ENCODE measurements around the gene OS9.

The OS9 gene

GRCh38 chr12:57715786-57716185, 21.9 kb downstream of the OS9 start:
- no peak for DNase-seq
- Histone ChIP-seq H3K4me3 (ENCODE audit: insufficient read depth in 1 of 2, low read depth in 1 of 2, low read length in 2 of 2) (no peak overlapping the region), H3K27ac (ENCODE audit: low read length, poor library complexity, severe bottlenecking) (no peak overlapping the region), H3K9me3 (ENCODE audit: control insufficient read depth, low read length) (peaks cover 9% of the 10 kb centered on the region), H3K79me1 (replicated peaks; ENCODE audit: low read length, poor library complexity, severe bottlenecking) (peaks cover 6% of the 10 kb centered on the region), H3K14ac (ENCODE audit: low read length in 2 of 2) (no peak overlapping the region), H2BK5ac (ENCODE audit: low read depth, low read length, poor library complexity, severe bottlenecking) (no peak overlapping the region), H3K4me1 (ENCODE audit: control insufficient read depth, insufficient read depth, low read depth, low read length) (no peaks in the 10 kb centered on the region), H3K23ac (ENCODE audit: low read length in 2 of 2) (no peak overlapping the region), H4K91ac (ENCODE audit: low read length) (no peak overlapping the region), H3K9ac (ENCODE audit: low read length) (no peak overlapping the region), H2AFZ (ENCODE audit: low read depth, low read length) (no peak overlapping the region), H4K8ac (ENCODE audit: low read length) (no peak overlapping the region), H2BK12ac (ENCODE audit: low read length in 2 of 2) (no peak overlapping the region), H3K36me3 (ENCODE audit: control insufficient read depth in 1 of 2, insufficient read depth in 2 of 2, low read depth in 1 of 2, low read length in 2 of 2) (peaks cover 54 to 70% of the 10 kb centered on the region in 2 experiments), H2BK15ac (ENCODE audit: low read depth, poor library complexity, severe bottlenecking) (no peak overlapping the region), H3K4ac (ENCODE audit: low read depth in 1 of 2, low read length in 2 of 2) (no peak overlapping the region), H3K27me3 (ENCODE audit: control insufficient read depth in 1 of 2, insufficient read depth in 1 of 2, low read length in 2 of 2) (no peaks in the 10 kb centered on the region), H3K4me2 (ENCODE audit: low read length, poor library complexity, severe bottlenecking) (no peak overlapping the region), H2BK120ac (ENCODE audit: low read depth, low read length) (no peak overlapping the region), H2AK5ac (ENCODE audit: low read length, severe bottlenecking) (no peak overlapping the region), H3K18ac (ENCODE audit: low read depth in 1 of 2, low read length in 2 of 2) (no peak overlapping the region)
- WGBS: 96% methylated on average over 10 of the region's 12 CpGs

GRCh38 chr12:57716305-57716704, 22.4 kb downstream of the OS9 start:
- Histone ChIP-seq H2BK15ac (ENCODE audit: low read depth, poor library complexity, severe bottlenecking) (no peak overlapping the region), H3K4me3 (ENCODE audit: insufficient read depth in 1 of 2, low read depth in 1 of 2, low read length in 2 of 2) (no peak overlapping the region), H3K9me3 (ENCODE audit: control insufficient read depth, low read length) (peaks cover 9% of the 10 kb centered on the region), H3K18ac (ENCODE audit: low read depth in 1 of 2, low read length in 2 of 2) (no peak overlapping the region), H3K36me3 (ENCODE audit: control insufficient read depth in 1 of 2, insufficient read depth in 2 of 2, low read depth in 1 of 2, low read length in 2 of 2) (peaks cover 59 to 75% of the 10 kb centered on the region in 2 experiments), H2AK5ac (ENCODE audit: low read length, severe bottlenecking) (no peak overlapping the region), H3K4ac (ENCODE audit: low read depth in 1 of 2, low read length in 2 of 2) (no peak overlapping the region), H4K91ac (ENCODE audit: low read length) (no peak overlapping the region), H3K9ac (ENCODE audit: low read length) (no peak overlapping the region), H4K8ac (ENCODE audit: low read length) (no peak overlapping the region), H3K27ac (ENCODE audit: low read length, poor library complexity, severe bottlenecking) (no peak overlapping the region), H3K27me3 (ENCODE audit: control insufficient read depth in 1 of 2, insufficient read depth in 1 of 2, low read length in 2 of 2) (no peaks in the 10 kb centered on the region), H2BK120ac (ENCODE audit: low read depth, low read length) (no peak overlapping the region), H3K4me2 (ENCODE audit: low read length, poor library complexity, severe bottlenecking) (no peak overlapping the region), H3K14ac (ENCODE audit: low read length in 2 of 2) (no peak overlapping the region), H2BK12ac (ENCODE audit: low read length in 2 of 2) (no peak overlapping the region), H3K23ac (ENCODE audit: low read length in 2 of 2) (no peak overlapping the region), H2AFZ (ENCODE audit: low read depth, low read length) (no peak overlapping the region), H3K79me1 (replicated peaks; ENCODE audit: low read length, poor library complexity, severe bottlenecking) (peaks cover 6% of the 10 kb centered on the region), H3K4me1 (ENCODE audit: control insufficient read depth, insufficient read depth, low read depth, low read length) (no peaks in the 10 kb centered on the region), H2BK5ac (ENCODE audit: low read depth, low read length, poor library complexity, severe bottlenecking) (no peak overlapping the region)
- WGBS: 92% methylated on average over 4 of the region's 4 CpGs
- no peak for DNase-seq

- no peak overlapping the region for H3K23ac ChIP-seq (ENCODE audit: low read length in 2 of 2)
These were observed 23.2 kb downstream of the OS9 start for GRCh38 chr12:57717131-57717530.

GRCh38 chr12:57717846-57718640, 24.1 kb downstream of the OS9 start:
- Histone ChIP-seq H4K91ac (ENCODE audit: low read length) (no peak overlapping the region), H2BK12ac (ENCODE audit: low read length in 2 of 2) (no peak overlapping the region), H3K27me3 (ENCODE audit: control insufficient read depth in 1 of 2, insufficient read depth in 1 of 2, low read length in 2 of 2) (no peaks in the 10 kb centered on the region), H2BK15ac (ENCODE audit: low read depth, poor library complexity, severe bottlenecking) (no peak overlapping the region), H3K9me3 (ENCODE audit: control insufficient read depth, low read length) (no peaks in the 10 kb centered on the region), H3K4me3 (ENCODE audit: insufficient read depth in 1 of 2, low read depth in 1 of 2, low read length in 2 of 2) (no peak overlapping the region), H2BK120ac (ENCODE audit: low read depth, low read length) (no peak overlapping the region), H3K23ac (ENCODE audit: low read length in 2 of 2) (no peak overlapping the region), H3K4me1 (ENCODE audit: control insufficient read depth, insufficient read depth, low read depth, low read length) (no peaks in the 10 kb centered on the region), H2AFZ (ENCODE audit: low read depth, low read length) (no peak overlapping the region), H4K8ac (ENCODE audit: low read length) (no peak overlapping the region), H3K18ac (ENCODE audit: low read depth in 1 of 2, low read length in 2 of 2) (no peak overlapping the region), H2BK5ac (ENCODE audit: low read depth, low read length, poor library complexity, severe bottlenecking) (no peak overlapping the region), H3K36me3 (ENCODE audit: control insufficient read depth in 1 of 2, insufficient read depth in 2 of 2, low read depth in 1 of 2, low read length in 2 of 2) (peaks cover 67 to 70% of the 10 kb centered on the region in 2 experiments), H3K9ac (ENCODE audit: low read length) (no peak overlapping the region), H3K79me1 (replicated peaks; ENCODE audit: low read length, poor library complexity, severe bottlenecking) (peaks cover 4% of the 10 kb centered on the region), H2AK5ac (ENCODE audit: low read length, severe bottlenecking) (no peak overlapping the region), H3K14ac (ENCODE audit: low read length in 2 of 2) (no peak overlapping the region), H3K4me2 (ENCODE audit: low read length, poor library complexity, severe bottlenecking) (no peak overlapping the region), H3K4ac (ENCODE audit: low read depth in 1 of 2, low read length in 2 of 2) (no peak overlapping the region), H3K27ac (ENCODE audit: low read length, poor library complexity, severe bottlenecking) (no peak overlapping the region)
- no peak for DNase-seq
- WGBS: 92% methylated on average over 21 of the region's 22 CpGs

More at GRCh38 chr12:57717131-57717530, 23.2 kb downstream of the OS9 start:
- H2AK5ac ChIP-seq (ENCODE audit: low read length, severe bottlenecking): no peak overlapping the region
- H3K4me2 ChIP-seq (ENCODE audit: low read length, poor library complexity, severe bottlenecking): no peak overlapping the region
- H3K9ac ChIP-seq (ENCODE audit: low read length): no peak overlapping the region
- peaks cover 6% of the 10 kb centered on the region for H3K79me1 ChIP-seq (replicated peaks; ENCODE audit: low read length, poor library complexity, severe bottlenecking)
- no peak overlapping the region for H2BK15ac ChIP-seq (ENCODE audit: low read depth, poor library complexity, severe bottlenecking)
- H2BK12ac ChIP-seq (ENCODE audit: low read length in 2 of 2): no peak overlapping the region
- no peak overlapping the region for H4K8ac ChIP-seq (ENCODE audit: low read length)
- no peak overlapping the region for H3K18ac ChIP-seq (ENCODE audit: low read depth in 1 of 2, low read length in 2 of 2)
- H2AFZ ChIP-seq (ENCODE audit: low read depth, low read length): no peak overlapping the region
- no peak overlapping the region for H2BK5ac ChIP-seq (ENCODE audit: low read depth, low read length, poor library complexity, severe bottlenecking)
- DNase-seq: no peak
- no peaks in the 10 kb centered on the region for H3K27me3 ChIP-seq (ENCODE audit: control insufficient read depth in 1 of 2, insufficient read depth in 1 of 2, low read length in 2 of 2)
- no peak overlapping the region for H3K4ac ChIP-seq (ENCODE audit: low read depth in 1 of 2, low read length in 2 of 2)
- no peak overlapping the region for H2BK120ac ChIP-seq (ENCODE audit: low read depth, low read length)
- H3K27ac ChIP-seq (ENCODE audit: low read length, poor library complexity, severe bottlenecking): no peak overlapping the region
- WGBS: 96% methylated on average over 5 of the region's 5 CpGs
- H3K9me3 ChIP-seq (ENCODE audit: control insufficient read depth, low read length): peaks cover 2% of the 10 kb centered on the region
- H3K4me1 ChIP-seq (ENCODE audit: control insufficient read depth, insufficient read depth, low read depth, low read length): no peaks in the 10 kb centered on the region
- no peak overlapping the region for H4K91ac ChIP-seq (ENCODE audit: low read length)
- peaks cover 67 to 74% of the 10 kb centered on the region in 2 experiments for H3K36me3 ChIP-seq (ENCODE audit: control insufficient read depth in 1 of 2, insufficient read depth in 2 of 2, low read depth in 1 of 2, low read length in 2 of 2)
- no peak overlapping the region for H3K14ac ChIP-seq (ENCODE audit: low read length in 2 of 2)
- no peak overlapping the region for H3K4me3 ChIP-seq (ENCODE audit: insufficient read depth in 1 of 2, low read depth in 1 of 2, low read length in 2 of 2)
